Activated CD8-positive, alpha-beta memory T cell treated with anti-CD3 and anti-CD28 coated beads for 36 hours (primary cell): ENCODE results near the gene ISY1. TPM values are rescaled to one million over a fixed set of nuclear protein-coding genes. Genes with fewer than 3 reads are reported as not detected.
"Not testable (repeated sequence)": the region's sequence is repeated elsewhere in the genome, so short reads cannot be mapped to it uniquely, and the experiment has no call there.

Source experiments
- CTCF ChIA-PET: fragments of 350-600 bp; sonication (Branson Sonifier 250); formaldehyde crosslinking; loops from one replicate; lab custom pipeline; 2021; ENCODE audit warnings: antibody characterized with exemption; lab: Charles Lee
- POLR2A ChIA-PET: fragments of 350-600 bp; sonication (Branson Sonifier 250); formaldehyde crosslinking; loops from one replicate; lab custom pipeline; 2021; ENCODE audit warnings: antibody characterized with exemption; lab: Charles Lee
- total RNA-seq, 2 experiments: library from RNA; stranded (reverse); gene quantifications; one replicate each; pipeline ENCODE4 v1.2.3, GENCODE V29; 2021

ISY1 gene
- total RNA-seq, 2 experiments from 2014 or later: 80.1 to 89.7 TPM

DNA sequence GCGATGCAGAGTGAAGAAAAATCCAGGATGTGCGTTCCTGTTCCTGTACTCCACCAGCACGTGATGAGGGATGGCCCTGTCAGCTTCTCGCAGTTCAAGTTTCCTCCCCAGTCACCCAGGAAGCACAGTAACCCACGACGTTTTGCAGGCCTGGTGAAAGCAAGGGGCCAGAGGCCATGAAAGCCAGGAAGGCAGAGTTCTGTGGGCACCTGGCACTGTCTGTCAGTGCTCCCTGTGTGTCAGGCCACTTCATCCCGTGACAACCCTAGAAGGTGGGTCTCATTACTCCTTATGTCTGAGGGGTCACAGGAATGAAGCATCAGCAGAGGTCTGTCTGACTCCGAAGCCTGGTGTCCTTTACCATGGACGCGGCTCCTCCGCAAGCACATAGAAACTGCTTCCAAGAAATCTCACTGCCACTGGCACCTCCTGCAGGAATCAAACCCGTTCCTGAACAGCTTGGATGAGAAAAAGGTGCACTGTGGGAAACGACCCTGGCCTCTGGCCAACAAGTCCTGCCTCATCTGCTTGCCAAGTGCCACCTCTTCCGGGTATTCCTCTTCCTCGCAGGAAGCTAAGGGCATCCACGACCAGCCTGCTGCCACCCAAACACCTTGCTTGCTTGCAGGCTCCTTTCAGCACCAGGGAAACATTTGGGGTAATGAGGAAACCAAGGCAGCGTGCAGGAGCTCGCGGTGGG, 53.8 kb downstream of the ISY1 start:
- CTCF ChIA-PET: interaction anchor here (0.8 to 1.5 kb wide), 2 partner anchors 54 to 137 kb away, joined by 3 to 4 read pairs; no protein-coding TSS in a partner anchor
- POLR2A ChIA-PET: no interaction called here

DNA sequence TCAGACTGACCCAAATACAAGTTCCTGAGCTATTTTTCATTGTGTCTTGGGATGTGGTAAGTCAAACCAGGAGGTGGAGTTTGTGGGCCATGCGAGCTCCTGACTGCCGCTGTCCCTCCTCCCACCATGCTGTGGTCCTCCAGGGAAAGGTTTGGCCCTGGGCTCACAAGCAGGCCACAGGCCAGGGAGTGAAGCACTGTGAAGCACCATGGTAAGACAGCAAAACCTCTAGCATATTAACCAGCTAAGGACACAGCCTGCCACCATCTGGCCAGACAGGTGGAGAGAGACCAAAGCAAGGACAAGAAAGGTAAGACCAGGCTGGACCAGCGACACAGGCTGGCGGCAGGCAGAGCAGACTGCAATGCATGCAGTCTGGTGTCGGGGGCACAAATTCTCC, 54.5 kb downstream of the ISY1 start:
- POLR2A ChIA-PET: no interaction called here
- CTCF ChIA-PET: interaction anchor here (0.8 to 1.5 kb wide), 4 partner anchors 11 to 488 kb away, joined by 3 to 4 read pairs (median 4); no protein-coding TSS in a partner anchor

DNA sequence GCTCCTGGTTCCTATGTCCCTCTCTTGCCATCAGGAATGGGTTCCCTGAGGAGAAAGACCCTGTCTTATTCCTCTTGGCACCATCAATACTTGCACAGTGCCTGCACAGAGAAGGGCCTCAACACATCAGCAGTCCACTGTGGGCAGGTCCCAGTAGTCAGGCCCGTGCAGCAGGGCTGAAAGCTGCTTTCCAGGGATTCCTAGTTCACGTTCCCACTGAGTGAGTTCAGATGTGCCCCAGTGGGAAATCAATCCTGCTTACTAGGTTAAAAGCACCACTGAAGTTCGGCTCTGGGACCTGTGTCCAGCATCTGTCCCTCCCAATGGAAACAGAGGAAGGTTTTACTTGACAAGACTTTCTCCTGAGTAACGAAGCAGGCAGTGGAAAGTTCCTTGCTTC, 55.0 kb downstream of the ISY1 start:
- ChIA-PET CTCF (interaction anchor here (0.8 to 0.9 kb wide), 3 partner anchors 12 to 488 kb away, joined by 3 to 4 read pairs (median 4); no protein-coding TSS in a partner anchor), POLR2A (no interaction called here)

DNA sequence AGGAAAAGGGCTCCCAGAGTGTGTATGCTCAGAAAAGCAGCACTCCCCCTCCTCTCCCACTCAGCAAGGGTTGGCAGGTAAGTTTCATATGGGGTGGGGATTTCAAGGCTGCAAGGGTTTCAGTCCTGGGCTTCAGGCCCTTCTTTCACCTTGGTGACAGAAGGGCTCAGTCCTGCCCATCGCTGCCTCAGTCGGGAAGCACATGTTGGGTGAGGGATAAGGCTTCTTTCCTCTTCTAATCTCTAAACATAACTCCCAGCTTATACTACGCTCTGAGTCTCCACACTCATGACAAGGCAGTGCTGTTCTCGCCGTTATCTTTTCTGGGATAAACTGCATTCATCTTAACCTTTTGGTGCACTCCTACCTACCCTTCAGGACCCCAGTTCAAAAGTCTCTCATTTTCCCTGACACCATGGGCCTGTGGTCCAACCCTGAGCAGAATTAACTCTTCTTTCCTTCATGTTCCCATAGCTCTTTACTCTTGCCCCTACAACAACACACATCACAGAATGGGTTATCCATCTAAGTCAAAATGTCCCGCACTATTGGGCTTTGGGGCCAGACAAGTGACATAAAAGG, 56.3 kb downstream of the ISY1 start:
- ChIA-PET POLR2A (no interaction called here), CTCF (interaction anchor here (0.6 kb wide), 1 partner anchor 20 kb away, joined by 3 read pairs; no protein-coding TSS in a partner anchor)

DNA sequence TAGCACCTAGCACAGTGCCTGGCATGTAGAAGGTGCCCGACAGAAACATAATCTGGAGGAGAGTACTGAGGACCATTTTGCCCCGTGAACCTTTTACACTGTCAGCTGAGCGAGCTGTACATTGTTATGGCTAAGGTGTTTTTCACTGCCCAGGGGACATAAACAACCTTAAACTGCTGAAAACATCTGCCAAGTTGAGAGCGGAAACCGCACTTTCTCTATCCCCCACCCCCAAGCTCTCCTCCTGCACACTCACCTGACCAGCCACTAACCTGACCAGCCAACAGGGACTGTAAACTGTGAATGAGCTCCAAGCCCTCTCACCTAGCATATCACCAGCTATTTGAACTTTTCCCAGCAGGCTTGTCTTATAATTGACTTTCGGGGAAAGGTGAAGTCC, 56.8 kb downstream of the ISY1 start:
- CTCF ChIA-PET: no interaction called here
- POLR2A ChIA-PET: no interaction called here

DNA sequence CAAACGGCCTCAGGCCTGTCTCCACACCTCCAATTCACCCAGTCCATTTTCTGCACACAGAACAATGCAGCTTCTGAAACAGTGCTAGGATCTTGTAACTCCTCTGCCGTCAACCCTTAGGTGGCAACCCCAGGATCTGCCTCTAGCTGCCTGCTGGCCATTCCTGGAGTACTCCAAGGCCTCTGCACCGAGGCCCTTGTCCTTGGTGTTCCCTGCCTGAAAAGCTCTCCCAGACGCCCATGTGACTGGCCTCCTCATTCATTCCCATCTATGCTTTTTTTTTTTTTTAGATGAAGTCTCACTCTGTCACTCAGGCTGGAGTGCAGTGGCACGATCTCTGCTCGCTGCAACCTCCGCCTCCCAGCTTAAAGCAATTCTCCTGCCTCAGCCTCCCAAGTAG, 57.6 kb downstream of the ISY1 start:
- ChIA-PET CTCF (no interaction called here), POLR2A (no interaction called here)

DNA sequence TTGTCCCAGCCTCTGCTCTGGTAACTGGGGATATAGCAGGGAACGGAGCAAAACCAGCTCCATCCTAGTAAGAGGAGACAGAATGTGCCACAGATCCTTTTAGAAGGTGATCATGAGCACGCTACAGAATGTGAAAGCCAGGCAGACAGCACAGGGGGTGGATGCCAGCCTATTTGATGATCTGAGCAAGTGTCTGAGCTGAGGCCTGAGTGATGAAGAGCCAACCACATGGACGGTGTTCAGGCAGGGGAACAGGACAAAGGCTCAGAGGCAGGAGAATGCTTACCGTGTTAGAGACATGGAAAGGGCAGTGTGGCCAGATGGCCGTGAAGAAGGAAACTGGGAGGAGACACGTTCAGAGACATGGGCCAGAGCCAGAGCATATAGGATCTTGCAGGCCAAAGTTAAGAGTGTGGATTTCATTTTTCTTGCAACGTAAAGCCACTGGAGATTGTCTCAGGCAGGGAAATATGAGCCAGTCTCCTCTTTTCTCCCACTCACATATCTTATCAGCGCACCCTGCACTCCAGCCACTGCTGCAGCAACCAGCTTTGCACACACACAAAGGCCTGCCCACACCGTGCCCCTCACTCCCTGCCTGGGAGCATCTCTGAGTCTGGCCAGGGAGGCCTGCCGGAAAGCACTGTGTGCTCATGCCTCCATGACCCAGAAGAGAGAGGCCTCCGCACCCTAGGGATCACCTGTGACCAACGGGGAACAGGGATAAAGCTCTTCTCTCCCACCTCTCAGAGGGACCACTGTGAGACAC, 59.3 kb downstream of the ISY1 start:
- CTCF ChIA-PET: interaction anchor here (1.0 to 1.6 kb wide), 3 partner anchors 32 to 75 kb away, joined by 3 to 5 read pairs (median 3); no protein-coding TSS in a partner anchor
- POLR2A ChIA-PET: interaction anchor here (0.6 kb wide), 1 partner anchor 60 kb away, joined by 3 read pairs; no protein-coding TSS in a partner anchor

DNA sequence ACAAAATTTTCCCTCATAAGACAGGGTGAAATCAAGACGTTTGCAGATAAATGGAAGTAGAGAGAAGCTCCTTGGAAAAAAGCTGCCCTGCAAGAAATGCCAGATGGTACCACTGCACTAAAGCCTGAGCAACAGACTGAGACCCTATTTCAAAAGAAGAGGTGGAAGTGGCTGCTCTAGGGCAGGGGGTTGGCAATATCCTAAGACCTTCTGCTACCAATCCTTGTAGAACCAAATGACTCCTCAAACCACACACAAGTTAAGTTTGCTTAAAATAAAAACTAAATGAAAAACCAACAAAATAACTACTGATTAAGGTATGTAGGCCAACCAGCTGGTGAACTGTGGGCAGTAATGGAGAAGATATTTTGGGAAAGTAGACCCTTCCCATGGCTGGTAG, 60.6 kb downstream of the ISY1 start:
- ChIA-PET CTCF (no interaction called here), POLR2A (no interaction called here)

DNA sequence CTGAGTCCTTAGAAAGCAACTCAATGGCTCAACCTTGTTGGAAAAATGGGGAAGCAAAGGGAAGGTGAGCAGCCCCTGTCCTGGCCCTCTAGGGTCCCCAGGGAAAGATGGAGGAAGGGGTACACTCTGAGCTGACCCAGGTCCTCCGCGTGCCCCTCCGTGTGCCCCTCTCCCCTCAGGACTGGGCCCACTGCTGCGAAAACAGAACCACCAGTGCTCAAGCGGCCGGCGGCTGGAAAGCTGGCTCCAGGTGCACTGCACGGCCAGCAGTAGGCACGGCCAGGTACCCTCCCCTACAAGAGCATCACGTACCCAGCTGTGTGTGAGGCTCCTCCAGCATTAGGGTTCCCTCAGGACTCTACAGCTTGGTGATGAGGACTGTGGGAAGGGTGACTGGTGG, 65.6 kb downstream of the ISY1 start:
- ChIA-PET POLR2A (no interaction called here), CTCF (interaction anchor here (0.6 to 1.3 kb wide), 2 partner anchors 42 to 129 kb away, joined by 3 read pairs; no protein-coding TSS in a partner anchor)

DNA sequence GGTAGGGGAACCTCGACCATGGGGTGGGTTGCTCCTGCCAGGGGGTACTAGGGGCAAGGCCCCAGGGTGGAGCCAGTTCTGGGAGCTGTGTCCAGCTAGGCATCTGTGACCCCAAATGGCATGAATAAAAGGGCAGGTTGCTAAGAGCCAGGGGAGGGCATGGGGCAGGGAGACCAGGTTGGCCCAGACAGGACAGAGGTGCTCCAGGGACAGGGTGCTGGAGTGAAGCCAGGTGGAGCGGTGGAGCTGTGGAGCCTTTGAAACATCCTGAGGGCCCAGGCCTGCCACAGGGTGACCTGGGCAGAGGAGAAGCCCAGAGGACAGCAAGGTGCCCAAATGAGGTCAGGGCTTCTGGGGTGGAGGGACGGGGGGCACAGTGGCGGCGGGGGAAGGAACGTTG, 72.6 kb downstream of the ISY1 start:
- POLR2A ChIA-PET, CTCF ChIA-PET: not testable (repeated sequence)

DNA sequence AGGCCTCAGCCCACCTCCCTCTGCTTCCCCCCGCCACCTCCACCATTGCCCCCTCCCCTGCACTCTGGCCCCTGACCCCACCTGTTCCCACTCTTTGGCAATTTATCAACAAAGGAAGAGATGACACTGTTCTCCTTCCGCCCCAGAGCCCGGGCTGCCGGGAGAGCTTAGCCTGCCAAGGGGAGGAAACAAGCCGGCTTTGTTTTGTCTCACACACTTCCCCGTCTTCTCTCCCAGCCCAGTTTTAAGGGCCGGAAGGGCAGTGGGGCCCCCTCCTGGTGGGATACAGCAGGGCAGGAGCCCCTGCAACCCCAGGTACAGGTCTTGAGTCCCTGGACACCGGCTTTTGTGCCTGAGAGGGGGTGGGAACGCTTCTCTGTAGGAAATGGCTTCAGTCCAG, 73.0 kb downstream of the ISY1 start:
- CTCF ChIA-PET, POLR2A ChIA-PET: not testable (repeated sequence)

DNA sequence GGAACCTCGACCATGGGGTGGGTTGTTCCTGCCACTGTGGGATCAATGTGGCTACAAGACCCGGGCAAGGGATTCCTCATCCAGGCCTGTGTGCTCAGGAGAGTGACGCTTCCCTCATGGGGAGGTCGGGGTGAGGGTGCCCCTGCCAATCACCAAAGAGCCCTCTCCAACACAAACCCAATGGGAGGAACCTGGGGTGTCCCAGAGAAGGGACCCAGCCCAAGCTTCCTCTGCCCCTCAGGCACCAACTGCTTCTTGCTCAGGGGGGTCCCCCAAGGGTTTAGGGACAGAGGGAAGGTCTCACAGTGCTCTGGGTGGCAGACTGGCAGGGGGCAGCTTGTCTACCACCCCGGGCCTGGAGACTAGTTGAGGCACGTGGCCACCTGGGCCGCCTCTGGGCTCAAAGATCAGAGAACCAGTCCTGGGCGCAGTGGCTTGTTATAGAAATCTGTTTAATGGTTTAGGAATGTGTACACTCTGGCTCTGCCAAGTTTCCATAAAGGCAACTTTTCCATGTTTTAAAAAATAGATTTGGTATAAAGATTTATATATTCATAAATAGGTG, 73.6 kb downstream of the ISY1 start:
- POLR2A ChIA-PET: no interaction called here

DNA sequence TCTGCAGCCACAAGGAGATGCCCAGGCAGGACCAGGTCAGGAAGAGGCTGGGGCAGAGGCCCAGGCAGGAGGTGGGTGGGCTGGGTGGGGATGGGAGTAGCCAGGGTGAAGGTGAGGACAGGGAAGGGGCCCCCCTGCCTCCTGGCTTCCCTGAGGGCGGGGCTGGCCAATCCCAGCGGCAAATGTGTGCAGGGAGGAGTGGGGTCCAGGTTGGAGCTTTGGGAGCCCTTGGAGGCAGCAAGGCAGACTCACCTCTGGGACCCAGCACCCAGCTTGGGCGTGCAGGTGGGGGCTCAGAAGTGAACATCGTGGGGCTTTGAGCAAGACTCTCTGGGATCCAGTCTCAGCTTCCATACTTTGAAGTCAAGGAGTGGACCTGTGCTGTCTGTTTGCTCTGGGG, 75.0 kb downstream of the ISY1 start:
- POLR2A ChIA-PET: no interaction called here
- CTCF ChIA-PET: no interaction called here

More for the DNA sequence above, 73.6 kb downstream of the ISY1 start:
- CTCF ChIA-PET: no interaction called here

DNA sequence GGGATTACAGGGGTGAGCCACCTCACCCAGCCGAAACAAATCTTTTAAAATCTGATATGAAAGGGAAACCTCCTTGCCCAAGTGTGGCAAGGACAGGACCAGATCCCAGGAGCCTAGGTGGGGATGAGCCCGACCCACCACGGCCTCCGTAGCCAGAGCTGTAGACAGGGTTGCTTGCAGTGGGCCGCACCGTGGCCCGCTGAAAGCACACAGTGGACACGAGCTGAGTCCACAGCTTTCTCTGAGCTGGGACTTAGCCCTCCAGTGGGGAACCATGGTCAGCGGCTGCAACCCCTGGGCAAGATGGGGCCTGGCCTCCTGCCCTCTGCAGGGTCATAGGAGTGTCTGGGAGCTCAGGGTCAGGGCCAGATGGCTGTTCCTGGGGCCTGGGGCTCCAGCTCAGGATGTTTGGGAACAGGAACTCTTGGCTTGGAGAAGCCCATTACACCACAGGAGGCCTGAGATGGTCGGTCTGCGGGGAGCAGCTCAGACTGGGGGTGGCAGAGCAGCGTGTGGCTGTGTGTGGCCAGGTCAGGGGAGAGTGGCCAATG, 75.6 kb downstream of the ISY1 start:
- ChIA-PET CTCF (interaction anchor here (0.6 kb wide), 1 partner anchor 60 kb away, joined by 3 read pairs; no protein-coding TSS in a partner anchor), POLR2A (no interaction called here)

DNA sequence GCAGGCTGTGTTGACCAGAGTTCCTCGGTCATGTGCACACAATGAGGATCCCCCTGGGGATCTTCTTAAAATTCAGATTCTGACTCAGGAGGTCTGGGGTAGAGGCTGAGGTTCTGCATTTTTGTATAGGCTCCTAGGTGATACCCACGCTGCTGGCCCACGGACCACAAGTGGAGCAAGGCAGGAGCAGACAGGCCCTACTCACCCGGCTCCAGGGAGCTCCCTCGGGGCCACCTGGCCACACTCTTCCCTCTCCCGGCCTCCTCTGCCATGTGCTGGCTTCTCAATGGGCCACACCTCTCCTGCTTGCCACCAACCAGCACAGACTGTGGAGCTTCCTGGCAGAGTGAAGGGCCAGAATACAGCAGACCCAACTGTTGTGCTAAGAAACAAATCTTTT, 76.4 kb downstream of the ISY1 start:
- CTCF ChIA-PET: interaction anchor here (0.6 kb wide), 1 partner anchor 13 kb away, joined by 3 read pairs; no protein-coding TSS in a partner anchor
- POLR2A ChIA-PET: interaction anchor here (0.6 to 0.8 kb wide), 2 partner anchors 146 to 165 kb away, joined by 3 to 4 read pairs; no protein-coding TSS in a partner anchor

DNA sequence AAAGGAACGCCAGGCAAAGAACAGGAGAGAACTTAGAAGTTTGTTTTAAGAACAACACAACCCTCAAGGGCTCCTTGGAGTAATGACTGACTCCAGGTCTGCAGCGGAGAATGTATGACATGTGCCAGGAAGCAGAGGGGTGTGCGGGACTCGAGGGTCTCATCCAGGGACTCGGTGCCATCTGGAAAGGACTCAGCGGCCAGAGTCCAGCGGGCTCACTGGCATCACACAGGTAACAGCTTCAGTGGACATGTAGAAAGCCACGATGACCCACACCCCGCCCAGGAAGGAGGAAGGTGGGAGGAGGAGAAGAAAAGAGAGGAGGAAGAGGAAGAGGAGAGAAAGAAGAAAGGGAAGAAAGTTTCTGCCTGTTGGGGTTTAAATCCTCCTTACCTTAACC, 78.8 kb downstream of the ISY1 start:
- POLR2A ChIA-PET: no interaction called here

DNA sequence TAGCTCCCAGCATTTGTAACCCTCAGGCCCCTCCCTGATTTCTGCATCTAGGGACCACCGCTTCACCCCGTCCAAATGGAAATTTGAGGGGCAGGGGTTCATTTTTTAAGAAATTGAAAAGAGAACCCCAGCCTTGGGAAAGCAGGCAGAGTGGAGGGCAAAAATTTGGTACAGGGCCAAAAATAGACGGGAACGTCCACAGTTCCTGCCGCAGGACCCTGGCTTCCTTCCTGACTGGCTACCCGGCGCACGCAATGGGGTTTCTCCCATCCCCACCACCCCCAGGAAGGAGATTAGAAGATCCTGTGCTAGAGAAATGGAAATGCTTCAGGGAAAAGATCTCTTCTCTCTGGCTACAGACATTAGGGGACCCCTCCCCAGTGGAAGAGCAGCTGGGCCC, 79.4 kb downstream of the ISY1 start:
- CTCF ChIA-PET: no interaction called here

More for the DNA sequence above, 78.8 kb downstream of the ISY1 start:
- CTCF ChIA-PET: no interaction called here

DNA sequence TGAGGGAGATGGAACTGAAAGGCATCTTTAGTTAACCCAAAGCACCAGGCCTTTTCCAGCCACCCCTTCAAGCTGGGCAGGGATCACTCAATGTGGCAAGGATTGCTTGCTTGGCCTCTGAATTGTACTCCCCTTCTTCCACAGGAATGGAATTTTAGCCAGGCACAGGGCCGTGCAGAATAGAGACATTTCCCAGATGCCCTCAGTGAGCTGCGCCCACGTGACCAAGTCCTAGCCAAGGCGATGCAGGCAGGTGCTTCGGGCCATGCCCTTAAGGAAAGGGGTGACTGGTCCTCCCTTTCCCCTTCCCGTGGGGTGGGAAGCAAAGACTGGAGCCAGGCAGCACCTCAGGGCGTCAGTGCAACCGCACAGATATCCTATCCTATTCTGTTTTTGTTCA, 82.4 kb downstream of the ISY1 start:
- CTCF ChIA-PET: interaction anchor here (1.0 kb wide), 1 partner anchor 25 kb away, joined by 3 read pairs; no protein-coding TSS in a partner anchor
- POLR2A ChIA-PET: no interaction called here

More for the DNA sequence above, 79.4 kb downstream of the ISY1 start:
- POLR2A ChIA-PET: no interaction called here
